Muscle layer of duodenum (tissue), 2 donors: ENCODE results near the gene SBF2.
"Not testable (repeated sequence)": the region's sequence is repeated elsewhere in the genome, so short reads cannot be mapped to it uniquely, and the experiment has no call there.

Source experiments
- H3K27ac ChIP-seq: one replicate; pipeline ENCODE4 v1.7.0; 2013; ENCODE audit warnings: mild to moderate bottlenecking, low read length
- H3K27me3 ChIP-seq: one replicate; pipeline ENCODE4 v1.7.0; 2013; ENCODE audit warnings: low read depth, mild to moderate bottlenecking, control low read depth, low read length
- H3K36me3 ChIP-seq, 2 donors: one replicate each; pipeline ENCODE4 v1.7.0; 2013; ENCODE audit warnings: low read length in 2 of 2, control low read depth in 1 of 2, mild to moderate bottlenecking in 1 of 2; ENCODE audit not compliant: insufficient read depth in 2 of 2, control insufficient read depth in 1 of 2
- H3K4me1 ChIP-seq, 2 donors: one replicate each; pipeline ENCODE4 v1.7.0; 2013; ENCODE audit warnings: low read length in 2 of 2, mild to moderate bottlenecking in 2 of 2, control low read depth in 1 of 2, moderate library complexity in 1 of 2; ENCODE audit not compliant: insufficient read depth in 2 of 2, control insufficient read depth in 1 of 2
- H3K4me3 ChIP-seq, 2 donors: one replicate each; pipeline ENCODE4 v1.7.0; 2013; ENCODE audit warnings: low read length in 2 of 2, low read depth in 1 of 2, mild to moderate bottlenecking in 1 of 2
- H3K9me3 ChIP-seq, 2 donors: one replicate each; pipeline ENCODE4 v1.7.0; 2013; ENCODE audit warnings: low read length in 2 of 2, control low read depth in 1 of 2, mild to moderate bottlenecking in 1 of 2; ENCODE audit not compliant: control insufficient read depth in 1 of 2
- donor health status: healthy.

The SBF2 gene

GRCh38 chr11:9950462-9950861, 343.6 kb downstream of the SBF2 start:
- Histone ChIP-seq H3K4me1 (no peaks in the 10 kb centered on the region), H3K4me3 (no peak overlapping the region), H3K9me3 (no peaks in the 10 kb centered on the region), H3K27ac (no peak overlapping the region), H3K36me3 (peaks cover 0 to 12% of the 10 kb centered on the region in 2 donors), H3K27me3 (no peaks in the 10 kb centered on the region)

GRCh38 chr11:9947231-9947864, 346.7 kb downstream of the SBF2 start:
- no peaks in the 10 kb centered on the region for H3K27me3 ChIP-seq
- no peaks in the 10 kb centered on the region for H3K9me3 ChIP-seq
- no peaks in the 10 kb centered on the region for H3K4me1 ChIP-seq
- no peak overlapping the region for H3K27ac ChIP-seq
- H3K36me3 ChIP-seq: peaks cover 0 to 12% of the 10 kb centered on the region in 2 donors
- no peak overlapping the region for H3K4me3 ChIP-seq

DNA sequence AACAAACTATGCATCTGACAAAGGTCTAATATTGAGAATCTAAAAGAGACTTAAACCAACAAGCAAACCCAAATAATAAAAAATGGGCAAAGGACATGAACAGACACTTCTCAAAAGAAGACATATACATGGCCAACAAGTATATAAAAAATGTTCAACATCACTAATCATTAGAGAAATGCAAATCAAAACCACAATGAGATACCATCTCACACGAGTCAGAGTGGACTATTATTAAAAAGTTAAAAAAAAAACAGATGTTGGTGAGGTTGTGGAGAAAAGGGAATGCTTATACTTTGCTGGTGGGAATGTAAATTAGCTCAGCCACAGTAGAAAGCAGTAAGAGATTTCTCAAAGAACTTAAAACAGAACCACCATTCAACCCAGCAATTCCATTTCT, 348.3 kb downstream of the SBF2 start:
- H3K4me1 ChIP-seq, H3K27ac ChIP-seq, H3K9me3 ChIP-seq, H3K27me3 ChIP-seq, H3K4me3 ChIP-seq: not testable (repeated sequence)
- peaks cover 0 to 12% of the 10 kb centered on the region in 2 donors for H3K36me3 ChIP-seq

DNA sequence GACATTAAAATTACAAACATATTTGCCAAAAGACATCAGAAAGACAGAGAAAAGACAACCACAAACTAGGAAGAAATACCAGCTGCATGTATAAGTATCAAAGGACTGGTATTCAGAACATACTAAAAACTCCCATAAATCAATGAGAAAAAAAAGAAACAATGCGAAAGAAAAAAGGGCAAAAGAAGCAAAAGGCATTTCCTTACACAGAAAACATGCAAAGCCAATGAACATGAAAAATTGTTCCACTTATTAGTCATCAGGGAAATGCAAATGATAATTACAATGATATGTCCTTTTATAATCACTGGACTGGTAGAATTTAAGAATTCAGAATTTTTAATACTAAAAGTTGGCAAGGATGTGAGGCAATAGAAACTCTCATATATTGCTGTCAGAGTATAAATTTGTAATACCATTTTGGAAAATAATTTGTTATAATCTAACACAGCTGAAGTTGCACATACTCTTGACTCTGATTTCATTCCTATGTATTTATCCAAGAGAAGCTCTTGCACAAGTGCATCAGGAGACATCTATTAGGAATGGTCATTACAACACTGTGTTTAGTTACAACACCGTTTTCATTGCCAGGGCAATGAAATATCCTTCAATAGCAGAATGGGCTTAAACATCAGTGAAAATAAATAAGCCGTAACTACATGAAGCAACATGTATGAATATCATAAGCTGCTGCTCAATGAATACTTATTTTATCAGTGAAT, 350.5 kb downstream of the SBF2 start:
- Histone ChIP-seq H3K27ac (no peak overlapping the region), H3K27me3 (no peaks in the 10 kb centered on the region), H3K36me3 (peaks cover 0 to 12% of the 10 kb centered on the region in 2 donors), H3K9me3 (no peaks in the 10 kb centered on the region), H3K4me1 (no peaks in the 10 kb centered on the region), H3K4me3 (no peak overlapping the region)

- no peaks in the 10 kb centered on the region for H3K9me3 ChIP-seq
- no peak overlapping the region for H3K27ac ChIP-seq
- no peaks in the 10 kb centered on the region for H3K4me1 ChIP-seq
- H3K36me3 ChIP-seq: peaks cover 0 to 6% of the 10 kb centered on the region in 2 donors
- no peaks in the 10 kb centered on the region for H3K27me3 ChIP-seq
- no peak overlapping the region for H3K4me3 ChIP-seq
Observed at GRCh38 chr11:9941991-9942390, 352.0 kb downstream of the SBF2 start.

DNA sequence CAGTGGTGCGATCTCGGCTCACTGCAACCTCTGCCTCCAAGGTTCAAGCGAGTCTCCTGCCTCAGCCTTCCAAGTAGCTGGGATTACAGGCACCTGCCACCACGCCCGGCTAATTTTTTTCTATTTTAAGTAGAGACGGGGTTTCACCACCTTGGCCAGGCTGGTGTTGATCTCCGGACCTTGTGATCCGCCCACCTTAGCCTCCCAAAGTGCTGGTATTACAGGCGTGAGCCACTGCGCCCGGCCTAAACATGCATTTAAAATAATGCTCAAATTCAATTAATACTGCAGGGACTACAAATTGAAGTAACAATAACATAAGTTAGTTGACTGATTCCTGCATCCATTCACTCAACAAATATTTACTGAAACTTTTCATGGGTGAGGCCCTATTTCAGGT, 354.9 kb downstream of the SBF2 start:
- not testable (repeated sequence) for H3K27ac ChIP-seq, H3K9me3 ChIP-seq, H3K27me3 ChIP-seq, H3K4me1 ChIP-seq, H3K36me3 ChIP-seq, H3K4me3 ChIP-seq

DNA sequence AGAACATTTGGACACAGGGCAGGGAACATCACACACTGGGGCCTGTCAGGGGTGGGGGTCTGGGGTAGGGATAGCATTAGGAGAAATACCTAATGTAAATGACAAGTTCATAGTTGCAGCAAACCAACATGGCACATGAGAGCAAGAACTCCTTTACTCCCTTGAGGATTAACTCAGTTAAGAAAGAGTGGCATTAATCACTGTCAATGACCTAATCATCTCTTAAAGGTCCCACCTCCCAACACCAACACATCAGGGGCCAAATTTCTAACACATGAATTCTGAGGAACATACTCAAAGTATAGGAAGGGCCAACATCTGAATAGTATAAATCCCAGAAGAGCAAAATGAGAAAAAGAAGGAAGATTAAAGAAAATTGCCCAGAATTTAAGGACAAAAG, 357.3 kb downstream of the SBF2 start:
- no peaks in the 10 kb centered on the region for H3K4me1 ChIP-seq
- no peak overlapping the region for H3K27ac ChIP-seq
- H3K9me3 ChIP-seq: no peaks in the 10 kb centered on the region
- H3K36me3 ChIP-seq: no peaks in the 10 kb centered on the region
- H3K4me3 ChIP-seq: no peak overlapping the region
- H3K27me3 ChIP-seq: no peaks in the 10 kb centered on the region

GRCh38 chr11:9932843-9933242, 361.2 kb downstream of the SBF2 start:
- not testable (repeated sequence) for H3K9me3 ChIP-seq, H3K27ac ChIP-seq, H3K36me3 ChIP-seq, H3K4me1 ChIP-seq, H3K4me3 ChIP-seq, H3K27me3 ChIP-seq

DNA sequence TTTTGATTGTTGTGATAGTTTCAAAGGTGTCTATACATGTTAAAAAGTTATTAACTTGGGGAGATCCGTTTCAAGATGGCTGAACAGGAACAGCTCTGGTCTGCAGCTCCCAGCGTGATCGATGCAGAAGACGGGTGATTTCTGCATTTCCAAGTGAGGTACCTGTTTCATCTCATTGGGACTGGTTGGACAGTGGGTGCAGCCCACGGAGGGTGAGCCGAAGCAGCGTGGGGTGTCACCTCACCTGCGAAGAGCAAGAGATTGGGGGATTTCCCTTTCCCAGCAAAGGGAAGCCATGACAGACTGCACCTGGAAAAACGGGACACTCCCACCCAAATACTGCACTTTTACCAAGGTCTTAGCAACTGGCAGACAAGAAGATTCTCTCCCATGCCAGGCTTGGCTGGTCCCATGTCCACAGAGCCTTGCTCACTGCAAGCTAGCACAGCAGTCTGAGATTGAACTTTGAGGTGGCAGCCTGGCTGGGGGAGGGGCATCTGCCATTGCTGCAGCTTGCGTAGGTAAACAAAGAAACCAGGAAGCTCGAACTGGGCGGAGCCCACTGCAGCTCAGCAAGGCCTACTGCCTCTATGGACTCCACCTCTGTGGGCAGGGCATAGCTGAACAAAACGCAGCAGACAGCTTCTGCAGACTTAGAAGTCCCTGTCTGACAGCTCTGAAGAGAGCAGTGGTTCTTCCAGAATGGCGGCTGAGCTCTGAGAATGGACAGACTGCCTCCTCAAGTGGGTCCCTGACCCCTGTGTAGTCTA, 363.3 kb downstream of the SBF2 start:
- H3K4me3 ChIP-seq, H3K9me3 ChIP-seq, H3K27me3 ChIP-seq, H3K4me1 ChIP-seq, H3K27ac ChIP-seq, H3K36me3 ChIP-seq: not testable (repeated sequence)

DNA sequence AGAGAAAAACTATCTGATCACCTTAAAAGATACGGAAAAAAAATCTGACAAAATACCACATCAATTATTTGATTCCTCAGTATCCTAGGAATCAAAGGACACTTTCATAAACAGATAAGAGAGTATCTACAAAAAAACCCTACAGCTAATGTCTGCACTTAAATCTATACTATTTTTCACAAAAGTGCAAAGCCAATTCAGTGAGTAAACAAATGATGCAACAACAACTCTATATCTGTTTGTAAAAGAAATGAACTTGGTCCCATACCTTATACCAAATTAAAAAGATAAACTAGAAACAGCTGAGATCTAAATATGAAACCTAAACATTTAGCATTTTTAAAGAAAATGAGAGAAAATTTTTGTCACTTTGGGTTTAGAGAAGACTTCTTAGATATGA, 366.3 kb downstream of the SBF2 start:
- H3K27ac ChIP-seq: no peak overlapping the region
- H3K4me1 ChIP-seq: no peaks in the 10 kb centered on the region
- no peak overlapping the region for H3K4me3 ChIP-seq
- H3K36me3 ChIP-seq: no peaks in the 10 kb centered on the region
- H3K27me3 ChIP-seq: no peaks in the 10 kb centered on the region
- H3K9me3 ChIP-seq: no peaks in the 10 kb centered on the region

- Histone ChIP-seq H3K4me1 (no peaks in the 10 kb centered on the region), H3K27me3 (no peaks in the 10 kb centered on the region), H3K27ac (no peak overlapping the region), H3K36me3 (no peaks in the 10 kb centered on the region), H3K4me3 (no peak overlapping the region), H3K9me3 (no peaks in the 10 kb centered on the region)
Observed at GRCh38 chr11:9923280-9923679, 370.7 kb downstream of the SBF2 start.
